Activated CD4-positive, alpha-beta T cell treated with anti-CD3 and anti-CD28 coated beads, Interleukin-2, amount 50 U/mL, for 24 hours (primary cell): Measurements from ENCODE around the gene CCDC8.
"Not testable (repeated sequence)": the region's sequence is repeated elsewhere in the genome, so short reads cannot be mapped to it uniquely, and the experiment has no call there.

Experiments
- DNase-seq, 2 donors: peaks; one replicate each; pipeline ENCODE4 v3.0.0-alpha.2; 2020; ENCODE audit warnings: low read depth in 1 of 2, low spot score in 1 of 2

The CCDC8 gene

DNA sequence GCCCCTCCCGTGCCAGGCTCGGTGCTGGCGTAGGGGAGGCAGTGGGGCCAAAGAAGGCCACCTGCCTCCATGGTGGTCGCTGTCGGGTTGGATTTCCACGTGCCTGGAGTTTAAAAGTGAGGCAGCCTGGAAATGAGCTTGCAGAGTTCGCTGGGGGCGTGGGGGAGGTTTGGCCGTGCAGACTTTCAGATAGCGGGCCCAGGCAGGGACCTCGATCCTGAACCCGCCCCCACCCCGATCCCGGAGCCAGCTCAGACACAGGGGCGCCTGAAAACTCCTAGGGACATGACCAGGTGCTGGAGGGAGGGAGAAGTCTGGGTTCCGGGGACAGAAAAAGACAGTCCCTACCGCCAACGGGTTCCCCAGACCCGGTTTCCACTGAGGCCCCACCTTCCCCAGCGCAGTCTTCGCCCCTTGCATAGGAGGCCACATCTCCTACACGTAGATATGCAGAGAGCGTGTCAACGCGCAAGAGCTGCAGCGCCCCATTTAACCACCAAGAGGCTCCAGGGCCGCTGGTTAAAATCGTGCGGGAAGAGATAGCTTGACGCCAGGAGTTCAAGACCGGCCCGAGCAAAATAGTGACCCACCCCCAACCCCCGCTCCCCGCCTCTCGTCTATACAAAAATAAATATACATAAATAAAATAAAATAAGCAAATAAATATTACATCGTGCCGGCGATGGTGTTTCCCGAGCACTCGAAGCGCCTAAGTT lies 8.5 kb downstream of the CCDC8 start:
- DNase-seq = no peak

DNA sequence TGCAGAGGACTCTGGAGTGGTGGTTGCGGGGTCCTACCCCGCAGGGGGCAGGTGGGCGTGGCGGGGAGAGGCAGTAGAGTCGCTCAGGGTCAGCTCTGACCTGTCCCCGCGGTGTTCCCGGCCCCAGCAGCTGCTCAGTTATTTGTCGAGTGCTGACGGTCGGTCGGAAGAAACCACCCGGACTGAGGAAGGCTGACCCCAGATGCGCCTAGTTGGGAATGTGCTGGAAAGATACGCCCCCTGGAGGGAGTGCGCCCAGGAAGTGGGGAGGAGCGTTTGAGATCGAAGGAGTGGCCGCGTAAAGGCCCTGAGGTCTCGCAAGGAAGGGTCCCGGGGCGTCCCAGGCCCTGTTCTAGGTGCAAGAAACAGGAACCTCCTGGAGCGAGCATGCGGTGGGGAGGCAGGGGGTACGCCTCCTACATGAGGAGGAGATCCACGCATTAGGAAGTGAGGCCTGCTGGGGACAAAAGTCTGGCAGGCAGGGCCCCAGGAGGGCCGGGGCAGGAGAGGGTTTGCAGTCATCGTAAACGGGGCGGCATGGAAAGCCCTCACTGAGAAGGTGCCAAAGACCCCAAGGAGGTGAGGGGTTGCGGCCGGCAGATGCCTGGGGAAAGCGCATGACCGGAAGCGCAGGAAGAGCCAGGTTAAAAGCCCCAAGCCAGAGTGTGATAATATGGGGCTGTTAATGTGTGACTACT lies 9.2 kb downstream of the CCDC8 start:
- no peak for DNase-seq

DNA sequence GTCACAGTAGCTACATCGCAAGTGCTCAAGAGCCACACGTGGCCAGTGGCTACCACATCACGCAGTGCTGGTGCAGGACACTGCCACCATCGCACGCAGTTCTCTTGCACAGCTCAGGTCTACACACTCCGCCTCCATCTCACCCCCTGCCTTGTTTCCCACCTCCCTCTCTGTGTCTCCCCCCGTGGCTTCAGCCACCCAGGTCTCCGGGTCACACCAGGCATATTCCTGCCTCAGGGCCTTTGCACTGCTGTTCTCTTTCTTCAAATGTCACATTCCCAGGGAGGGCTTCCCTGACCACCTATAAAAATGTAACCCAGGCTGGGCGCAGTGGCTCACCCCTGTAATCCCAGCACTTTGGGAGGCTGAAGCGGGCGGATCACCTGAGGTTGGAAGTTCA lies 10.6 kb downstream of the CCDC8 start:
- no peak for DNase-seq

DNA sequence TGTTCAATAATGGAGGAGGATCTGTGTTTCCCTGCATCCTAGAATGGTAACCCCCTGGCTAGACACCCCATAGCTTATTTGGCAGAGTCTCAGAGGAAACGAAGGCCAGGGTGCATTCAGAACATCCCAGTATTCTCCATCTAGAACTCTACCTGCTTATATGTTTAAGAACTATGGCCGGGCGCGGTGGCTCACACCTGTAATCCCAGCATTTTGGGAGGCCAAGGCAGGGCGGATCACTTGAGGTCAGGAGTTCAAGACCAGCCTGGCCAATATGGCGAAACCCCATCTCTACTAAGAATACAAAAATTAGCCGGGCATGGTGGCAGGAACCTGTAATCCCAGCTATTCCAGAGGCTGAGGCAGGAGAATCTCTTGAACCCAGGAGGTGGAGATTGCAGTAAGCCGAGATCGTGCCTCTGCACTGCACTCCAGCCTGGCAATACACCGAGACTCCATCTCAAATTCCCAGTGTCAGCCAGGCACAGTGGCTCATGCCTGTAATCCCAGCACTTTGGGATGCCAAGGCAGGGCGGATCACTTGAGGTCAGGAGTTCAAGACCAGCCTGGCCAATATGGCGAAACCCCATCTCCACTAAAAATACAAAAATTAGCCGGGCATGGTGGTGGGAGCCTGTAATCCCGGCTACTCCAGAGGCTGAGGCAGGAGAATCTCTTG lies 15.4 kb downstream of the CCDC8 start:
- not testable (repeated sequence) for DNase-seq

DNA sequence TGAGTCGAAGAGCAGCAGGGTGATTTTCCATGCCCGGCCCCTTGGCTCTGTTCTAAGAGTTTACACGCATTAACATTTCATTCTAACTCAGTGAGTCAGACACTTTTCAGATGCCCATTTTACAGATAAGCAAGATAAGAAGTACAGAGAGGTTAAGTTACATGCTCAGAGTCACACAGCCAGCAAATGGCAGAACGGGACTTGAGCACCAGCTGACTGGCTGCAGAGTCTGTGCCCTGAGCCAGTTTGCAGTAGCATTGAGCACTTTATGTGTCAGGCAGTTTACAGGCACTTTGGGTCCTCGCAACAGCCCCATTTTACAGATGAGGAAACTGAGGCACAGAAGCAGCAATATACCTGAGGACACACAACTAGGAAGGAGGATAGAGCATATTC lies 19.0 kb downstream of the CCDC8 start:
- DNase-seq = no peak

DNA sequence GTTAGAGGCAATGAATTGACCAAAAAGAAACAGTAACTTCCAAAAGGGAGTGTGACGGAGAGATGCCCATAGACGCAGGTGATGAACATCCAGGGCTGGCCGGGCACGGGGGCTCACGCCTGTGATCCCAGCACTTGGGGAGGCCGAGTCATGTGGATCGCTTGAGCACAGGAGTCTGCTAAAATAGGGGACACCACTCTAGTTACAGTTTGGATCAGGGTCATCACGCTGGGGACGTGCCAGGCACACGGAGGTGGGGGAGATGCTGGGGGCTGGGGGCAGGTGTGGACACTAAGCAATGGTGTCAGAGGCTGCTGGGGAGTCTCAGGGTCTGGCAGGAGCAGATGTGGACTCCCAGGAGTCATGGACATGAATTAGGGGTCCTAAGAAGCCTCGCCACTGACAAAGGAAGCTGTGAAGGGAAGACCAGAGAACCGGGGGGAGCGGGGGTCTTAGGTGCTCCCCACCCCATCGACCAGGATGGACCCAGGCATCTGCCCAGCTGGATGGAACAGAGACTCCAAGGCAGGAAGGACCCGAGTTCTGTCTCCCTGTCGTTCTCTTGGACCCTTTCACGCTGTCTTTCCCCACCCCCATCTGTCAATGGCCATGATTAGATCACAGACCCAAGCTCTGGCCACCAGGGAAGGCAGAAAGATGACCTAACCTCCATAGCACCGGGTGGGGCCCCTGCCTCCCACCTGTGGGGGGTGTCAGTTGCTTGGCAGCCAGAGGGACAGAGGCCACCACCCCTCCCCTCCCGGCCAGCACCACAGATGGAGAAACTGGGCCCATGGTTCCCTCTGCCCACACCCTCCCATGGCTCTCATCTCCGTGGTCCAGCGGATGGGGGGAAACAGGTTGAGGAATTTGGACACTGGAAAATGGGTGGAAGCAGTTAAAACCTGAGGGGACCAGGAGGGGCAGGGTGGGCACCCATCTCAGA lies 19.6 kb downstream of the CCDC8 start:
- no peak for DNase-seq

DNA sequence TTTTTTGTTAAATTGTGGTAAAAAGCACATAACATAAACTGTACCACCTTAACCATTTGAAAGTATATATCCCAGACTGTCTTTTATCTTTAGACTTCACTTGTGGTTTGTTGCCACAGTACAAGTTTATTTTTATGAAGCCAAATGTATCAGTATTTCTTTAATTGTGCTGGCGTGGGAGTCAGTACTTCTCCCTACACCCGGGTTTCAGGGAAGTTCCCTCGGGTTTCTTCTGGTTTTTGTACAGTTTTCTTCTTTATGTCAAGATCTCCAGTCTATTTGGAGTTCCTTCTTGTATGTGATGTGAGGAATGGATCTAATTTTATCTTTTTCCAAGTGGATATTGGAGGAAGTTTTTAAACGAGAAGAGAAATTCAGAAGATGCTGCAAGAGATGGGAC lies 20.5 kb downstream of the CCDC8 start:
- no peak for DNase-seq

DNA sequence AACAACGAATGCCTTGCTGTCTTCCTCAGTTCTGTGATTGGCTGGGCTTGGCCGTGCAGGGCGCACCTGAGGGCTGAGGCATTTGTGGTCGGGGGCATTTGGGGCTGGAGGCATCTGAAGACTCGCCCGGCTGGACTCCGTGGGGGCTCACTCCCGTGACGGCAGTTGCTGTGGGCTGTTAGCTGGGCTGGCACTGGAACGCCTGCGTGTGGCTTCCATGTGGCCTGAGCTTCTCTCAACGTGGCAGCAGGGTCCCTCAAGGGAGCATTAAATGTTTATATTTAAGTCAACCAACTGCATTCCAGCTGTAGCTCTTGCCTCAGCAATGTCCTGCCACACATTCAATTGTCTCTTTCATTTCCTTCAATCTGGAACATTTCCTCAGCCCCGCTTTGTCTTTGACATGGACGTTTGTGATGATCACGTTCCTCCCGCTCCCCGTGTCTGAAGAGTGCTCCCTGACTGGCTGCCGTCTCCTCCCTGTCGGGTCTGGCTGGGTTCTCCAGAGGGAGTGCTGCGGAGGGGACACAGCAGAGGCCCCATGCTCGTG lies 21.0 kb downstream of the CCDC8 start:
- DNase-seq = no peak

DNA sequence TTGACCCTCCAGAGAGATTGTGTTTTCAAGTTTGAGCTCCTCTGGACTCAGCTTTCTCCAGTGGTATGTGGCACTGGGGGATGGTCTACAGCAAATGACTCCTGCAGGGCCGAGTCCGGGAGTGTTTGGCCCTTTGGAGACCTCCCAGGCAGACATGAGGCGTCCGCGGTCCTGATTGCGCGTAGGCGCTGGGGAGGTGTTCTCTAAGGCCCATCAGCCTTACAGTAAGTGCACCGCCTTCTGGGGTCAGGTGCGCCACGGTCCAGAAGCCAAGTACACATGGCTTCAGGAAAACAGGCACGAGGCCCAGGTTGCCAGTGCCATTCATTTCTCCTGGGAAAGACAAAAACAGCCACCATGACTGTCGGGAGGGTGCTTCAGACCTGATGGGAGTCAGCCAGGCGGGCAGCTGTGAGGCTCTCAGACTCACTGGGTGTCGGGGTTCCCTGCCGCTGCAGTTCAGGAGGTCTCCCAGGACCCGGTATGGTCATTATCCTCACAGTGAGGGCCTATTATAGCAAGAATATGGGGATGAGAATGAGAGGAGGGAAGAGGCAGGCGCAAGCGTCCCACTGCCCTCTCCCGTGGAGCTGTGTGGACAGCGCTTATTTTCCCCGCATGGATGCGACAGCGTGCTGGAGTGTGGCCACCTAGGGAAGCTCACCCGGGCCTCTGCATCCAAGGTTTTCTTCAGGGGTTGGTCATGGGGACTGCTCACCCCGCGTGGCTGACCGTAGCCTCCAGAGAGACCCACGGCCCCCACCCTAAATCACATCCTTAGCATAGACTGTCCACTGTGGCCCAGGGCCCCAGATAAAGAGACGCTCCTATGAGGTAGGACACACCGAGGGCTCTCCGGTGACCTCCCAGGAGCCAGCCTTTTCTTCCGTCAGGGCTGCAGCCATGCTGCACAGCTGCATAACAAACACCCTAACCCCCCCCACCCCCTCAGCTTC lies 21.8 kb downstream of the CCDC8 start:
- DNase-seq = no peak

DNA sequence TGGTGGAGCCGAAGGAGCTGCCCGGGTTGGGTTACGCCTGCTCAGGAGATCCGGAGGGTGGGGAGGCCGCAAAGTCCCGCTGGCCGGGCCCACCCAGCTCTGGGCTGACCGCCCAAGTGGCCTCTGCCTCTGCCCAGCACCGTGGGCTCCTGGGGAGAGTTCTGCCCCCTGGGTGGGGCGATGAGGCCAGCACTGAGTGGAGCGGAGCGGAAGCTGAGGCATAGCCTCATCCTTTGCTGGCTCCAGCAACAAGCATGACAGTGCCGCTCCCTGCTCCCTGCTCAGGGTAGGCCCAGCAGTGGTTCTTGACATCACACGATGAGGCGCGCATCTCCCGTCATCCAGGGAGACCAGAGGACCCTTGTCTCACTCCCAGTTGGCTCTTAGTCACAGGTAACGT lies 22.5 kb downstream of the CCDC8 start:
- no peak for DNase-seq

DNA sequence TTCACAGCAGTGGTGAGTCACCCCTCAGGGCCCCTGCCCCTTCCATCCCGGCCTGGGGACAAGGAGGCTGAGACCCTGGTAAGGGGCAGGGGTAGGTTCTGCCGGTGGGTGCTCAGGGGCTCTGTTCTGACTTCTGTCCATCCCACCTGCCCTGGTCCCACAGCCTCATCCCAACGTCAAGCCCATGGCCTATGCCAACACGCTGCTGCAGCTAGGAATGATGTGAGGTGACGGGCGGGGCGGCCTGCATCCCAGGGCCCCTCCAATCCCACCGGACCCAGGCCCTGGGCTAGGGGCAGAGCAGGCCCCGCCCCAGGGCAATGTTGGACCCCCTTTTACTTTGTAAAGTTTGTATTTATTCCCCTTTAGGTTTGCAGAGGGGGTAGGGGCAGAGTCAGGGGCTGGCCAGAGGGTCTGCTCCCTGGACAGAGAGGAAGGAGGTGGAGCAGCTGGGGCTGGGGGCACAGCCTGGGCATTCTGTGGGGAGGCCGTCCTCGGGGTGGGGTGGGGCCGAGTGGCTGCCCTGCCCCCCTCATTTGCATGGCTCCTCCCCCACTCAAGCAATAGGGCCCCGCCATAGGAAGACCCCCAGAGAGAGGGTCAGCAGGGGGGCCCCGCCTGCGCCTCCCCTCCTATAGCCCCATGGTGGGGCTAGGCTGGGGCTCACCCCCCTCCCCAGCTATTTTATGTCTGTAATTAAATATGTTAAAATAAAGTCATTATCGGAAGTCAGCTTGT lies 23.1 kb downstream of the CCDC8 start:
- no peak for DNase-seq

DNA sequence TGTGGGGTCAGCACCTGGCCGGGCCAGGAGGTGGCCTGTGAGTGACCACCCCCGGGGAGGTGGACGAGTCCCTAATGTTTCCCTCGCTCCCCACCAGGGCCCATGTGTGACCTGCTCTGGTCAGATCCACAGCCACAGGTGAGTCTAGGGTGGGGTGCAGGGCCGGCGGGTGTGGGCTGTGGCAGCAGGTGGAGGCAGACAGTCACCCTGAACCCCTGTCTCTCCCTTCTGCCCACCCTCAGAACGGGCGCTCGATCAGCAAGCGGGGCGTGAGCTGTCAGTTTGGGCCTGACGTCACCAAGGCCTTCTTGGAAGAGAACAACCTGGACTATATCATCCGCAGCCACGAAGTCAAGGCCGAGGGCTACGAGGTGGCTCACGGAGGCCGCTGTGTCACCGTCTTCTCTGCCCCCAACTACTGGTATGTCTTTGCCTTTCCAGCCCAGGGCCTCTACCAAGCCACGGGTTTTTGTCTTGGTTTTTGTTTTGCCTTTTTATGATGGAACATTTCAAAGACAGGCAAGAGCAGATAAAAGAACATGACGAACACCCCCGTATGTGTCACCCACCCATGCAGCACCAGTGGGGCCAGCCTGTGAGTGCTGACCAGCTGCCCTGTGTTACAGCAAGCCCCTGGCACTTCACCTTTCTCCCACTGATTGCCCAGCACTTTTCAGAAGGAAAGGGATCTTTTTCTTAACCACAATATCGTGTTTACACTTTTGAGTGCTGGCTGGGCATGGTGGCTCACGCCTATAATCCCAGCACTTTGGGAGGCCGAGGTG lies 24.9 kb downstream of the CCDC8 start:
- DNase-seq = no peak

DNA sequence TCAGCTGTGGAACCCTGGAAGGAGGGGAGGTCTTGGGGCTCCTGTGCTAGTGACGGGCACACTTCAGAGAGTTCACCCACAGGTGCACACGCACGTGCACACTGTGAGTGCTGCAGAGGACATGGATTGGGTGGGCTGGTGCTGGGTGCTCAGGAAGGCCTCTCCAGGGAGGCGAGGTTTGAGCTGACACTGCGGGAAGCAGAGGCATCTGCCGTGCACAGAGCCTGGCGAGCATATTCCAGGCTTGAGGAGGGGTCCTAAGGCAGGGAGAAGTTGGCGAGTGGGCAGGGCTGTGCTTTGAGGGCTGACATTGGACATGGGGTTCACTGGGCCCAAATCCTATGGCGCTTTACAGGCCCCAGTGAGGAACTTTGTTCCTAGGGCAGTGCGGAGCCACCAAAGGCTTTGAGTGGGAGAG lies 25.6 kb downstream of the CCDC8 start:
- no peak for DNase-seq

DNA sequence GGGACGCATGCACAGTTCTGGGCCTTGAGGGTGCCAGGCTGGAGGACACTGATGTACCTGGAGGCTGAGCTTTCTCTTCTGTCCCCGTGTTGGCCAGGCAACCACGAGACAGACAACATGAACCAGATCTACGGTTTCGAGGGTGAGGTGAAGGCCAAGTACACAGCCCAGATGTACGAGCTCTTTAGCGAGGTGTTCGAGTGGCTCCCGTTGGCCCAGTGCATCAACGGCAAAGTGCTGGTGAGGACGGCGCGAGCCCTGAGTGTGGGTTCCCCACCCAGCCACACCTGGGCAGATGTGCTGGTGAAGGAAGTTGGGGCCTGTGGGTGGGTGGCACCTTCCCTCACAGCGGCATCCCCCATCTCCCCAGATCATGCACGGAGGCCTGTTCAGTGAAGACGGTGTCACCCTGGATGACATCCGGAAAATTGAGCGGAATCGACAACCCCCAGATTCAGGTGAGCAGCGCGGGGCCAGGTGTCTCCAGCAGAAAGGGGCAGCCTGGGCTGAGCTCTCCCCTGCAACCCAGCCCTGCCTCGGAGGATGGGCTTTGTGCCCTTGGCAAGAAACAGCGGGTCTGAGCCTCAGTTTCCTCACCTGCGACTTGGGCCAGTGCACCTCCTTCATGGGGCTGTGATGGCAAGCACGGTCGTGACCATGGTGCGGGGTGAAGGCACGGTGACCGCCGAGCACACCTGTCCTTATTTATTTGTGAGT lies 26.2 kb downstream of the CCDC8 start:
- no peak for DNase-seq

DNA sequence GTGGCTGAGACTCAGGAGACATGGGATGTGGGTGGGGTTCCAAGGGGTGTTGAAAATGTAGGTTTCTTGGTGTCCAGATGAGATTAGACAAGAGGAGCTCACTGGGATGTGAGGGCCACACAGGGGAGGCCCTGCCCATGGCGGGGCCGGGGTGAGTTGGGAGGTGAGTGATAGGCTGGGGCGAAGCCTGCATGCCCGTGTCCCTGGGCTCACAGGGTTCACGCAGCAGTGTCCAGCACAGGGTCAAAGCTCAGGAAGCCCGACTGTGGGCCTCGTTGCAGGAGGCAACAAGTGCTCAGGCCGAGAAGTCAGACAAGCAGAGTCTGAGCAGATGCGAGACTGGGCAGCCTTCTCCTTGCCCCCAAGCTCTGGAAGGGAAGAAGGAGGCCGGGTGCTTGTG lies 27.2 kb downstream of the CCDC8 start:
- no peak for DNase-seq

DNA sequence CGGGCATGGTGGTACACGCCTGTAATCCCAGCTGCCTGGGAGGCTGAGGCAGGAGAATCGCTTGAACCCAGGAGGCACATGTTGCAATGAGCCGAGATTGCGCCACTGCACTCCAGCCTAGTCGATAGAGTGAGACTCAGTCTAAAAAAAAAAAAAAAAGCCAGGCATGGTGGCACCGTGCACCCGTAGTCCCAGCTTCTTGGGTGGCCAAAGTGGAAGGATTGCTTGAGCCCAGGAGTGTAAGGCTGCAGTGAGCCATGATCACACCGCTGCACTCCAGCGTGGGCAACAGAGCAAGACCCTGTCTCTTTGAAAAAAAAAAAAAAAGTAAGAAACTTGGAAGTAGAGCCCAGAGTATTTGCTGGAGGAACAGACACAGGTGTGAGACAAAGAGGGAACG lies 27.7 kb downstream of the CCDC8 start:
- DNase-seq = no peak

DNA sequence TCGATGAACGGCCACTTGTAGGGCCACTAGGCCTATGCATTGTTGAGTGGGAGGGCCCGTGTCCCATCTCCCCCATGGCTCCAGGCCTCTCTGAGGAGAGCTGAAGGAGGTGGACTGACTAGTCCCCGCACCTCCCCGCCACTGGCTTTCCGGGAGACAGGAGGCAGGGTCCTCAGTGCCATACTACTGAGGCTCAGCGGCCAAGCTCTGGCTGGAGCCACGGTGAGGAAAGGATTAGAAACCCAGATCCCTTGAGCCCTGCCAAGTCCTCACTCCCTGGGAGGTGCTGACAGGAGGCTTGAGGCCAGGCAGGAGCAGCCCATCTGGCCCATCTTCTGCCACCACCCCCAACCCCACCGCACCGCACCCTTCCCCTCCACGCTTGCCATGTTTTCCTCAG lies 29.0 kb downstream of the CCDC8 start:
- DNase-seq = no peak

DNA sequence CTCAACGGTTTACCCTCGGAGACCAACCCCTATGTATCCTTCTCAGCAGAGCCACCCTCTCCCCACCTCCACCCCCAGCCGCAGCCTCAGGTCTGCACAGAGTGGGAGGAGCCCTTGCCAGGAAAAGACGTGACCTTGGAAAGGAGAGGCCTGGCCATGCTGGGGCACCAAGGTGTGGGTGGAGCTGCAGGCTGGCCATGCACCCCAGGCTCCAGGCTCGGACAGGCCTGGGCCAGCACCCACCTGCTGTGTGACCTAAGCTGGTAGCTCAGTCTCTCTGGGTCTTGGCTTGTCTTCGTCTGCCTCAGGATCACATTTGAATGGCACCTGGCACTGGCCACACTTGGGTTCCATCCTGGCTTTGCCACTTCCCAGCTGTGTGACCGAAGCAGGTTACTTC lies 29.5 kb downstream of the CCDC8 start:
- DNase-seq = no peak
